HepG2 (cell line): ENCODE measurements around the gene SH3BGRL2. TPM values are rescaled to one million over a fixed set of nuclear protein-coding genes. Genes with fewer than 3 reads are reported as not detected.

Experiments
- HHEX ChIP-seq: IDR thresholded peaks from 2 replicates; pipeline ENCODE4 v1.6.1; 2016; ENCODE audit warnings: control low read depth
- KAT7 ChIP-seq: IDR thresholded peaks from 2 replicates; pipeline ENCODE4 v1.6.1; 2018; ENCODE audit warnings: borderline replicate concordance, missing compliant biosample characterization
- KLF9 ChIP-seq: IDR thresholded peaks from 2 replicates; pipeline ENCODE4 v1.6.1; 2016; ENCODE audit warnings: low read depth
- NR1H2 ChIP-seq: sonication (generic); formaldehyde crosslinking; IDR thresholded peaks from 2 replicates; pipeline ENCODE4 v1.8.1; 2022; ENCODE audit warnings: low read depth, missing genetic modification reagents, borderline replicate concordance
- PHF21A ChIP-seq: sonication (generic); formaldehyde crosslinking; IDR thresholded peaks from 2 replicates; pipeline ENCODE4 v1.5.0; 2020; ENCODE audit warnings: mild to moderate bottlenecking, missing genetic modification reagents
- RBAK ChIP-seq: sonication (generic); formaldehyde crosslinking; IDR thresholded peaks from 2 replicates; pipeline ENCODE4 v1.5.1; 2020; ENCODE audit warnings: mild to moderate bottlenecking, missing genetic modification reagents
- SATB2 ChIP-seq: sonication (generic); formaldehyde crosslinking; IDR thresholded peaks from 2 replicates; pipeline ENCODE4 v1.5.0; 2020; ENCODE audit warnings: missing genetic modification reagents
- SMAD1 ChIP-seq: sonication (generic); formaldehyde crosslinking; IDR thresholded peaks from 2 replicates; pipeline ENCODE4 v1.4.0; 2020; ENCODE audit warnings: missing genetic modification reagents, low read depth, mild to moderate bottlenecking, borderline replicate concordance
- TAF1 ChIP-seq: sonication (generic); formaldehyde crosslinking; IDR thresholded peaks from 2 replicates; pipeline ENCODE4 v1.4.0; 2020; ENCODE audit warnings: missing genetic modification reagents
- TARDBP ChIP-seq: sonication (generic); formaldehyde crosslinking; IDR thresholded peaks from 2 replicates; pipeline ENCODE4 v1.8.0; 2022; ENCODE audit warnings: mild to moderate bottlenecking, missing genetic modification reagents
- TCF7 ChIP-seq: sonication (generic); IDR thresholded peaks from 2 replicates; pipeline ENCODE4 v1.6.1; 2016; ENCODE audit warnings: antibody characterized with exemption, low read depth
- TRIM24 ChIP-seq: sonication (generic); formaldehyde crosslinking; IDR thresholded peaks from 2 replicates; pipeline ENCODE4 v1.8.0; 2022; ENCODE audit warnings: mild to moderate bottlenecking, missing genetic modification reagents
- ZNF101 ChIP-seq: sonication (generic); formaldehyde crosslinking; IDR thresholded peaks from 2 replicates; pipeline ENCODE4 v1.4.0; 2020; ENCODE audit warnings: mild to moderate bottlenecking, low read depth, missing genetic modification reagents, borderline replicate concordance
- ZNF17 ChIP-seq: sonication (generic); formaldehyde crosslinking; IDR thresholded peaks from 2 replicates; pipeline ENCODE4 v1.5.0; 2020; ENCODE audit warnings: mild to moderate bottlenecking, missing genetic modification reagents
- ZNF550 ChIP-seq: sonication (generic); formaldehyde crosslinking; IDR thresholded peaks from 2 replicates; pipeline ENCODE4 v1.4.0; 2020; ENCODE audit warnings: mild to moderate bottlenecking, missing genetic modification reagents, borderline replicate concordance
- ZNF552 ChIP-seq: sonication (generic); formaldehyde crosslinking; IDR thresholded peaks from 2 replicates; pipeline ENCODE4 v1.9.0; 2022; ENCODE audit warnings: missing genetic modification reagents, mild to moderate bottlenecking, borderline replicate concordance
- ZNF747 ChIP-seq: sonication (generic); formaldehyde crosslinking; IDR thresholded peaks from 2 replicates; pipeline ENCODE4 v1.8.1; 2023; ENCODE audit warnings: missing genetic modification reagents, mild to moderate bottlenecking, borderline replicate concordance
- polyA plus RNA-seq, 8 experiments: library from polyadenylated mRNA; depleted of rRNA in 3 of 8; stranded (reverse) in 7 of 8; unstranded in 1 of 8; fragments of >200 nt; fragmentation: Illumina TruSeq in 4 of 8; extraction: Trizol in 4 of 8; gene quantifications; 2 replicates each; pipeline versions ENCODE4 v1.2.1 to v1.2.3, GENCODE V29; 2011 to 2016; ENCODE audit warnings: low read depth in 4 of 8, missing spikeins in 1 of 8, mixed read lengths in 1 of 8; ENCODE audit not compliant: insufficient read depth in 1 of 8
- total RNA-seq, 5 experiments: library from RNA; depleted of rRNA; stranded (reverse); fragments of >200 nt; fragmentation: Illumina TruSeq; extraction: Trizol; gene quantifications; 2 replicates each; pipeline ENCODE4 v1.2.3, GENCODE V29; 2016; ENCODE audit warnings: low read depth in 1 of 5
- TF ChIP-seq, protein P1 (sequence below): sonication (generic); formaldehyde crosslinking; conservative IDR thresholded peaks from 2 replicates; pipeline ENCODE4 v1.4.0; 2020; ENCODE audit warnings: missing genetic modification reagents
- TF ChIP-seq, protein P2 (sequence below): sonication (generic); formaldehyde crosslinking; IDR thresholded peaks from 2 replicates; pipeline ENCODE4 v1.5.0; 2020; ENCODE audit warnings: mild to moderate bottlenecking, missing genetic modification reagents, borderline replicate concordance
- TF ChIP-seq, protein P3 (sequence below): sonication (generic); formaldehyde crosslinking; IDR thresholded peaks from 2 replicates; pipeline ENCODE4 v1.8.1; 2022; ENCODE audit warnings: mild to moderate bottlenecking, missing genetic modification reagents
- TF ChIP-seq, protein P4 (sequence below): sonication (generic); formaldehyde crosslinking; IDR thresholded peaks from 2 replicates; pipeline ENCODE4 v1.4.0; 2020; ENCODE audit warnings: missing genetic modification reagents, mild to moderate bottlenecking, borderline replicate concordance
- TF ChIP-seq, protein P5 (sequence below): sonication (generic); formaldehyde crosslinking; IDR thresholded peaks from 2 replicates; pipeline ENCODE4 v1.4.0; 2020; ENCODE audit warnings: missing genetic modification reagents, low read depth, mild to moderate bottlenecking, borderline replicate concordance

SH3BGRL2 gene
- total and polyA plus RNA-seq, 2 of the 13 experiments (the other 11 are each of a cell fraction or from before 2014, with no cell fraction given), result 10.9 to 28.8 TPM

DNA sequence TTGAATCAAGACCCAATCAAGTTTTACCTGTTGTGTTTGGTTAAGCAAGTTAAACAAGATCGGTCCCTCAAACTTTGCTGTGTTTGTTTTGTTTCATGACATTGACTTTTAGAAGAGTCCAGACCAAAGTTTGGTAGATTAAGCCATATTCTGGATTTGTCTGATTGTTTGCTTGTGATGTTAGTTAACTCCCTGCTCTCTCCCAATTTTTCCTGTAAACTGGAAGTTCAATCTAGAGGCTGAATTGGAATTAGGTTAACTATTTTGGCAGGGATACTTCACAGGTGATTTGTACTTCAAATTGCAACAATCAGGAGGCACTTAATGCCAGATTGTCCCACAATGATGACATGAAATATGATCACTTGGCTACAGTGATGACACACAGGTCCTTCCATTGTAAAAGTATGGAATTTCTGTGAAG, 13.6 kb upstream of the SH3BGRL2 start (continued):
- TF ChIP-seq KAT7 (CRISPR knock-in tag) (no peak), TCF7 (peak; percentile 64), PHF21A (CRISPR knock-in tag) (0 out of 2 replicates have a peak, but pooled peaks have one; percentile 22), RBAK (no peak), NR1H2 (CRISPR knock-in tag) (no peak), ZNF552 (CRISPR knock-in tag) (no peak), ZNF101 (CRISPR knock-in tag) (no peak), ZNF550 (CRISPR knock-in tag) (no peak), SMAD1 (no peak), TRIM24 (CRISPR knock-in tag) (no peak), TARDBP (CRISPR knock-in tag) (no peak; the same call in 1 of the 2 replicates), TAF1 (CRISPR knock-in tag) (no peak), ZNF747 (CRISPR knock-in tag) (no peak; the same call in 1 of the 2 replicates), SATB2 (CRISPR knock-in tag) (no peak), KLF9 (no peak), HHEX (CRISPR knock-in tag) (no peak), ZNF17 (CRISPR knock-in tag) (no peak)
- TF ChIP-seq, protein P1, sequence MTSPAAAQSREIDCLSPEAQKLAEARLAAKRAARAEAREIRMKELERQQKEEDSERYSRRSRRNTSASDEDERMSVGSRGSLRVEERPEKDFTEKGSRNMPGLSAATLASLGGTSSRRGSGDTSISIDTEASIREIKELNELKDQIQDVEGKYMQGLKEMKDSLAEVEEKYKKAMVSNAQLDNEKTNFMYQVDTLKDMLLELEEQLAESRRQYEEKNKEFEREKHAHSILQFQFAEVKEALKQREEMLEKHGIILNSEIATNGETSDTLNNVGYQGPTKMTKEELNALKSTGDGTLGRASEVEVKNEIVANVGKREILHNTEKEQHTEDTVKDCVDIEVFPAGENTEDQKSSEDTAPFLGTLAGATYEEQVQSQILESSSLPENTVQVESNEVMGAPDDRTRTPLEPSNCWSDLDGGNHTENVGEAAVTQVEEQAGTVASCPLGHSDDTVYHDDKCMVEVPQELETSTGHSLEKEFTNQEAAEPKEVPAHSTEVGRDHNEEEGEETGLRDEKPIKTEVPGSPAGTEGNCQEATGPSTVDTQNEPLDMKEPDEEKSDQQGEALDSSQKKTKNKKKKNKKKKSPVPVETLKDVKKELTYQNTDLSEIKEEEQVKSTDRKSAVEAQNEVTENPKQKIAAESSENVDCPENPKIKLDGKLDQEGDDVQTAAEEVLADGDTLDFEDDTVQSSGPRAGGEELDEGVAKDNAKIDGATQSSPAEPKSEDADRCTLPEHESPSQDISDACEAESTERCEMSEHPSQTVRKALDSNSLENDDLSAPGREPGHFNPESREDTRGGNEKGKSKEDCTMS (CRISPR knock-in tag), result no peak
- TF ChIP-seq, protein P2, sequence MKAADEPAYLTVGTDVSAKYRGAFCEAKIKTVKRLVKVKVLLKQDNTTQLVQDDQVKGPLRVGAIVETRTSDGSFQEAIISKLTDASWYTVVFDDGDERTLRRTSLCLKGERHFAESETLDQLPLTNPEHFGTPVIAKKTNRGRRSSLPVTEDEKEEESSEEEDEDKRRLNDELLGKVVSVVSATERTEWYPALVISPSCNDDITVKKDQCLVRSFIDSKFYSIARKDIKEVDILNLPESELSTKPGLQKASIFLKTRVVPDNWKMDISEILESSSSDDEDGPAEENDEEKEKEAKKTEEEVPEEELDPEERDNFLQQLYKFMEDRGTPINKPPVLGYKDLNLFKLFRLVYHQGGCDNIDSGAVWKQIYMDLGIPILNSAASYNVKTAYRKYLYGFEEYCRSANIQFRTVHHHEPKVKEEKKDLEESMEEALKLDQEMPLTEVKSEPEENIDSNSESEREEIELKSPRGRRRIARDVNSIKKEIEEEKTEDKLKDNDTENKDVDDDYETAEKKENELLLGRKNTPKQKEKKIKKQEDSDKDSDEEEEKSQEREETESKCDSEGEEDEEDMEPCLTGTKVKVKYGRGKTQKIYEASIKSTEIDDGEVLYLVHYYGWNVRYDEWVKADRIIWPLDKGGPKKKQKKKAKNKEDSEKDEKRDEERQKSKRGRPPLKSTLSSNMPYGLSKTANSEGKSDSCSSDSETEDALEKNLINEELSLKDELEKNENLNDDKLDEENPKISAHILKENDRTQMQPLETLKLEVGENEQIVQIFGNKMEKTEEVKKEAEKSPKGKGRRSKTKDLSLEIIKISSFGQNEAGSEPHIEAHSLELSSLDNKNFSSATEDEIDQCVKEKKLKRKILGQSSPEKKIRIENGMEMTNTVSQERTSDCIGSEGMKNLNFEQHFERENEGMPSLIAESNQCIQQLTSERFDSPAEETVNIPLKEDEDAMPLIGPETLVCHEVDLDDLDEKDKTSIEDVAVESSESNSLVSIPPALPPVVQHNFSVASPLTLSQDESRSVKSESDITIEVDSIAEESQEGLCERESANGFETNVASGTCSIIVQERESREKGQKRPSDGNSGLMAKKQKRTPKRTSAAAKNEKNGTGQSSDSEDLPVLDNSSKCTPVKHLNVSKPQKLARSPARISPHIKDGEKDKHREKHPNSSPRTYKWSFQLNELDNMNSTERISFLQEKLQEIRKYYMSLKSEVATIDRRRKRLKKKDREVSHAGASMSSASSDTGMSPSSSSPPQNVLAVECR, result no peak
- TF ChIP-seq, protein P3, sequence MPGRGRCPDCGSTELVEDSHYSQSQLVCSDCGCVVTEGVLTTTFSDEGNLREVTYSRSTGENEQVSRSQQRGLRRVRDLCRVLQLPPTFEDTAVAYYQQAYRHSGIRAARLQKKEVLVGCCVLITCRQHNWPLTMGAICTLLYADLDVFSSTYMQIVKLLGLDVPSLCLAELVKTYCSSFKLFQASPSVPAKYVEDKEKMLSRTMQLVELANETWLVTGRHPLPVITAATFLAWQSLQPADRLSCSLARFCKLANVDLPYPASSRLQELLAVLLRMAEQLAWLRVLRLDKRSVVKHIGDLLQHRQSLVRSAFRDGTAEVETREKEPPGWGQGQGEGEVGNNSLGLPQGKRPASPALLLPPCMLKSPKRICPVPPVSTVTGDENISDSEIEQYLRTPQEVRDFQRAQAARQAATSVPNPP (CRISPR knock-in tag), result no peak
- TF ChIP-seq, protein P4, sequence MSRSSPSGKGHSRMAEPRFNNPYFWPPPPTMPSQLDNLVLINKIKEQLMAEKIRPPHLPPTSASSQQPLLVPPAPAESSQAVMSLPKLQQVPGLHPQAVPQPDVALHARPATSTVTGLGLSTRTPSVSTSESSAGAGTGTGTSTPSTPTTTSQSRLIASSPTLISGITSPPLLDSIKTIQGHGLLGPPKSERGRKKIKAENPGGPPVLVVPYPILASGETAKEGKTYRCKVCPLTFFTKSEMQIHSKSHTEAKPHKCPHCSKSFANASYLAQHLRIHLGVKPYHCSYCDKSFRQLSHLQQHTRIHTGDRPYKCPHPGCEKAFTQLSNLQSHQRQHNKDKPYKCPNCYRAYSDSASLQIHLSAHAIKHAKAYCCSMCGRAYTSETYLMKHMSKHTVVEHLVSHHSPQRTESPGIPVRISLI, result peak; percentile 19; the same call in 1 of the 2 replicates
- TF ChIP-seq, protein P5, sequence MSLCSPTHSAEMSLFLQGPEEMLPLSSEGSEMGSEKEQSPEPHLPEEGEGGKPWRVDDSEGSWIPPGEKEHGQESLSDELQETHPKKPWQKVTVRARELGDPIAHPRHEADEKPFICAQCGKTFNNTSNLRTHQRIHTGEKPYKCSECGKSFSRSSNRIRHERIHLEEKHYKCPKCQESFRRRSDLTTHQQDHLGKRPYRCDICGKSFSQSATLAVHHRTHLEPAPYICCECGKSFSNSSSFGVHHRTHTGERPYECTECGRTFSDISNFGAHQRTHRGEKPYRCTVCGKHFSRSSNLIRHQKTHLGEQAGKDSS (CRISPR knock-in tag), result no peak
